Kidney (tissue), 14 donors: ENCODE measurements around the gene LIN7B. TPM values are rescaled to one million over a fixed set of nuclear protein-coding genes. Genes with fewer than 3 reads are reported as not detected.
A peak's percentile ranks its signal among the peaks of the same experiment; 100 is the strongest.
"Not testable (repeated sequence)": the region's sequence is repeated elsewhere in the genome, so short reads cannot be mapped to it uniquely, and the experiment has no call there.

ENCODE experiments used
- DNase-seq, 5 donors: peaks; one replicate each; pipeline ENCODE4 v3.0.0-alpha.2; 2013 to 2020
- FAIRE-seq: peaks from 2 replicates; lab custom pipeline; 2012; peaks lifted over from hg19 to GRCh38; lab: Jason Lieb, UNC
- H3K27ac ChIP-seq, 2 donors: one replicate each; pipeline ENCODE4 v1.7.0; 2013; ENCODE audit warnings: low read depth in 2 of 2, low read length in 2 of 2, inconsistent platforms in 1 of 2
- H3K27me3 ChIP-seq: one replicate; pipeline ENCODE4 v1.7.1; 2013; ENCODE audit warnings: low read length, inconsistent platforms; ENCODE audit not compliant: control insufficient read depth, insufficient read depth
- H3K36me3 ChIP-seq, 3 donors: one replicate each; pipeline versions ENCODE4 v1.7.0 to v1.7.1; 2013; ENCODE audit warnings: low read length in 3 of 3, control low read depth in 1 of 3, inconsistent platforms in 1 of 3; ENCODE audit not compliant: insufficient read depth in 3 of 3, control insufficient read depth in 2 of 3
- H3K4me1 ChIP-seq, 3 donors: one replicate each; pipeline versions ENCODE4 v1.7.0 to v1.7.1; 2013; ENCODE audit warnings: low read length in 3 of 3, inconsistent platforms in 1 of 3, low read depth in 1 of 3; ENCODE audit not compliant: control insufficient read depth in 2 of 3, insufficient read depth in 2 of 3
- H3K4me3 ChIP-seq, 3 donors: one replicate each; pipeline versions ENCODE4 v1.7.0 to v1.8.1; 2013; ENCODE audit warnings: low read length in 3 of 3, control low read depth in 1 of 3, inconsistent platforms in 1 of 3
- H3K9ac ChIP-seq, 3 donors: one replicate each; pipeline versions ENCODE4 v1.7.0 to v1.7.1; 2013; ENCODE audit warnings: low read length in 3 of 3, control low read depth in 1 of 3, inconsistent platforms in 1 of 3
- H3K9me3 ChIP-seq, 3 donors: one replicate each; pipeline versions ENCODE4 v1.7.0 to v1.7.1; 2013; ENCODE audit warnings: low read length in 3 of 3, control low read depth in 1 of 3, inconsistent platforms in 1 of 3; ENCODE audit not compliant: control insufficient read depth in 2 of 3, insufficient read depth in 1 of 3
- CTCF ChIP-seq: IDR thresholded peaks from 3 replicates; pipeline ENCODE4 v1.5.1; 2012; ENCODE audit warnings: mild to moderate bottlenecking, moderate library complexity, borderline replicate concordance; ENCODE audit not compliant: insufficient read depth; ENCODE audit errors: extremely low read depth
- intact Hi-C: fragments of 100-400 bp; cut with DNase I; formaldehyde crosslinking; loops from one replicate; pipeline ENCODE4 v1.11.1; 2022
- polyA plus RNA-seq: library from polyadenylated mRNA; stranded (reverse); fragments of 350-450 nt; fragmentation: Illumina TruSeq; extraction: RNeasy Lipid Tissue Mini Kit (QIAGEN cat#74804); gene quantifications from one replicate; pipeline ENCODE4 v1.2.3, GENCODE V29; 2014; ENCODE audit warnings: low read depth, low replicate concordance; ENCODE audit not compliant: insufficient read depth
- total RNA-seq: library from RNA; stranded (reverse); fragmentation: NEBNext Ultra II Directional; extraction: Animal tissue kit (Norgen Biotek cat#: 25700); gene quantifications from one replicate; pipeline ENCODE4 v1.2.1, GENCODE V29; 2021
- donor health status: control.
- donor health status: control.
- donor health status: control.
- donor health status: control.
- donor health status: control.
- donor health status: DM: yes; HTN: yes; CAD: no.
- donor health status: Normal renal cell carcinoma (clear cell type).

The LIN7B gene
- total and polyA plus RNA-seq, 2 donors from 2014 or later: 4.7 to 9.7 TPM

GRCh38 chr19:49120868-49121267, 6.7 kb downstream of the LIN7B start:
- intact Hi-C loops: no loop called here
- DNase-seq: no peak
- FAIRE-seq: no peak
- H3K4me1 ChIP-seq: peaks cover 0 to 11% (median 7%) of the 10 kb centered on the region in 3 donors
- H3K27me3 ChIP-seq: peaks cover 5% of the 10 kb centered on the region
- H3K27ac ChIP-seq: no peak overlapping the region
- no peaks in the 10 kb centered on the region for H3K9me3 ChIP-seq
- TF ChIP-seq CTCF: no peak
- H3K9ac ChIP-seq: no peak overlapping the region
- H3K36me3 ChIP-seq: no peaks in the 10 kb centered on the region
- H3K4me3 ChIP-seq: no peak overlapping the region

- intact Hi-C loops, DNase-seq, FAIRE-seq, H3K4me3 ChIP-seq, H3K27me3 ChIP-seq, H3K27ac ChIP-seq, H3K36me3 ChIP-seq, H3K9ac ChIP-seq, H3K9me3 ChIP-seq: not testable (repeated sequence)
- peaks cover 0 to 11% (median 7%) of the 10 kb centered on the region in 3 donors for H3K4me1 ChIP-seq
These were observed 7.7 kb downstream of the LIN7B start for GRCh38 chr19:49121841-49122240.

- H3K4me1 ChIP-seq, DNase-seq, H3K9me3 ChIP-seq, H3K4me3 ChIP-seq, H3K27me3 ChIP-seq, intact Hi-C loops, H3K9ac ChIP-seq, FAIRE-seq, H3K36me3 ChIP-seq, H3K27ac ChIP-seq: not testable (repeated sequence)
These were observed 9.1 kb downstream of the LIN7B start for GRCh38 chr19:49123285-49123684.

- DNase-seq (peak in 2 of 5 donors; percentile 30 to 69), FAIRE-seq (no peak)
- H3K9me3 ChIP-seq: no peaks in the 10 kb centered on the region
- intact Hi-C loops: no loop called here
- no peak for TF ChIP-seq CTCF
- no peak overlapping the region for H3K9ac ChIP-seq
- H3K27ac ChIP-seq: no peak overlapping the region
- H3K4me3 ChIP-seq: no peak overlapping the region
- peaks cover 5% of the 10 kb centered on the region for H3K27me3 ChIP-seq
- H3K4me1 ChIP-seq: peaks cover 0 to 7% (median 0%) of the 10 kb centered on the region in 3 donors
- no peaks in the 10 kb centered on the region for H3K36me3 ChIP-seq
These were observed 11.0 kb downstream of the LIN7B start for GRCh38 chr19:49125025-49125731.
